Activated CD4-positive, alpha-beta T cell treated with anti-CD3 and anti-CD28 coated beads for 36 hours (primary cell): Measurements from ENCODE around the gene COTL1. TPM values are rescaled to one million over a fixed set of nuclear protein-coding genes. Genes with fewer than 3 reads are reported as not detected.

Experiments
- ATAC-seq: fragments of 200-7000 bp; cut with Tn5 transposase; one replicate; pipeline ENCODE4 v1.10.0; 2021; ENCODE audit warnings: mild to moderate bottlenecking, moderate library complexity
- CTCF ChIA-PET: fragments of 350-600 bp; sonication (Branson Sonifier 250); formaldehyde crosslinking; loops from one replicate; lab custom pipeline; 2021; ENCODE audit warnings: antibody characterized with exemption; lab: Charles Lee
- POLR2A ChIA-PET: fragments of 350-600 bp; sonication (Branson Sonifier 250); formaldehyde crosslinking; loops from one replicate; lab custom pipeline; 2021; ENCODE audit warnings: antibody characterized with exemption, inconsistent platforms; lab: Charles Lee
- DNase-seq: peaks from one replicate; pipeline ENCODE4 v3.0.0-alpha.2; 2020
- H3K27ac Mint-ChIP-seq: one replicate; pipeline ENCODE4 v1.8.0; 2021; ENCODE audit warnings: mixed read lengths
- H3K27me3 Mint-ChIP-seq: one replicate; pipeline ENCODE4 v1.8.0; 2021; ENCODE audit warnings: mixed read lengths
- H3K36me3 Mint-ChIP-seq: one replicate; pipeline ENCODE4 v1.8.0; 2021; ENCODE audit warnings: low read depth, mixed read lengths
- H3K4me1 Mint-ChIP-seq: one replicate; pipeline ENCODE4 v1.8.0; 2021; ENCODE audit warnings: mixed read lengths
- H3K4me3 Mint-ChIP-seq: one replicate; pipeline ENCODE4 v1.8.0; 2021; ENCODE audit warnings: mild to moderate bottlenecking, moderate library complexity, mixed read lengths
- H3K9me3 Mint-ChIP-seq: one replicate; pipeline ENCODE4 v1.8.0; 2021; ENCODE audit warnings: low read depth, mixed read lengths
- intact Hi-C, 2 experiments: fragments of 100-400 bp; cut with DNase I in 1 of 2; cut with micrococcal nuclease in 1 of 2; formaldehyde crosslinking; loops; one replicate each; pipeline versions ENCODE4 v1.14.2 to v1.15.1; 2022 to 2024; cut with DNase I, micrococcal nuclease
- total RNA-seq, 2 experiments: library from RNA; stranded (reverse); gene quantifications; one replicate each; pipeline ENCODE4 v1.2.3, GENCODE V29; 2021

COTL1 gene
- total RNA-seq, 2 experiments from 2014 or later, result 353 to 384 TPM

DNA sequence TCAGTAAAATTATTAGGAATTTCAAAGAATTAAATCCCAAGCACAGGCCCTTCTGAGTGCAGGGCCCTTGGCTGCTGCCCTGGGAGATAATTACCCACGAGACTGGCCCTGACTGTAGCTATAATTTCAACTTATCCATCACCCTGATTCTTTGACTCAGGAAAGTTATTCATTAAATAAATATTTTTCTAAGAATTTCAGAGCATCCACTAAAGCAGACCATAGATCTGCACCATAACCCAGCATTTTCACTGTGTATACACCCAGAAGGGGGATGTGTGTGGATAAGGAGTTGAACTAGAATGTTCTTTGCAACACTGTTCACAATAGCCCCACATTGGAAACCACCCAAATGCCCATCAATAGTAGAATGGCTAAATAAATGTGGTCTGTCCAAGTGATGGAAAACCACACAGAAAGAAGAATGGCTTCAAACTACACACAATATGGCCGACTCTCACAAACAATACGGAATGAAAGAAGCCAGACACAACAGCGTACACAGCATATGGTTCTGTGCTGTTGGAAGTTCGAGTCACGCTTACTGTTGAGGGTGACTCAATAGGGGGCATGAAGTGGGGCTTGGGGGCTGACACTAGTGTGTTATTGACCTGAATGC is 79.5 kb downstream of the COTL1 start:
- Mint-ChIP-seq H3K4me3 (no peak overlapping the region), H3K27ac (no peak overlapping the region), H3K9me3 (no peaks in the 10 kb centered on the region), H3K36me3 (no peaks in the 10 kb centered on the region), H3K27me3 (no peaks in the 10 kb centered on the region), H3K4me1 (no peaks in the 10 kb centered on the region)
- no peak for ATAC-seq
- no peak for DNase-seq
- ChIA-PET POLR2A (no interaction called here), CTCF (interaction anchor here (1.5 kb wide), 1 partner anchor 32 kb away, joined by 4 read pairs; no protein-coding TSS in a partner anchor)
- intact Hi-C loops, result no loop called here

DNA sequence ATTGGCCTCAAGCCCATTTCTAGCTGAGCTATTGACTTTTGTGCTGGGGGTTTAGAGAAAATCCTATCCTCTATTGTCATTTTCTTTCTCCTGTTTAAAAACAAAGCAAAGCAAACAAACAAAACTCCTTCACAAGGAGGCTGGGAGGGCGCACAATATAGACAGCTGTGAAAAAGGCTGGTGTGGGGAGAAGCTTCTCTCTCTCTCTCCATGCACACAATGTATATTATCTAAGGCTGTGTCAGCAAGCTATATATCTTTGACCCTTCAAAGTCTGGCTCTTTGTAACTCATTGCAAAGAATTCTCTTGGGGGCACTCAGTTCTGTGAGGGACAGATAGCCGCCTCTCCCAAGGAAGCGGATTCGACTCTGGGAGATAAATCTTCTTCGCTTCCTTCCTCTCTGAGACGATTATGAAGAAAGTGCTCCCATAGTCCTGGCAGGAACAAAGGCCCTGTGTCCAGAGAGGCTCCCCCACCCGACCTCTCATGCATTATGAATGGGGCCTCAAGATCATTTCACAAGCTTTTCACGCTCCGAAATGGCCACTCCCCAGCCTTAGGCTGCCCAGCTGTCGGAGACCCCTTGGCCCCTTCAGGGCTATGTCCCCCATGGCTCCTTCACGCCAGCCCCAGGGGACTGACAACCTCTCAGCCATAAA is 80.3 kb downstream of the COTL1 start:
- Mint-ChIP-seq H3K4me3 (no peak overlapping the region), H3K9me3 (no peaks in the 10 kb centered on the region), H3K27ac (no peak overlapping the region), H3K36me3 (no peaks in the 10 kb centered on the region), H3K27me3 (no peaks in the 10 kb centered on the region), H3K4me1 (no peaks in the 10 kb centered on the region)
- DNase-seq (no peak), ATAC-seq (no peak)
- CTCF ChIA-PET, result interaction anchor here (1.5 kb wide), 1 partner anchor 31 kb away, joined by 4 read pairs; no protein-coding TSS in a partner anchor
- intact Hi-C loops, result no loop called here
- POLR2A ChIA-PET, result no interaction called here

DNA sequence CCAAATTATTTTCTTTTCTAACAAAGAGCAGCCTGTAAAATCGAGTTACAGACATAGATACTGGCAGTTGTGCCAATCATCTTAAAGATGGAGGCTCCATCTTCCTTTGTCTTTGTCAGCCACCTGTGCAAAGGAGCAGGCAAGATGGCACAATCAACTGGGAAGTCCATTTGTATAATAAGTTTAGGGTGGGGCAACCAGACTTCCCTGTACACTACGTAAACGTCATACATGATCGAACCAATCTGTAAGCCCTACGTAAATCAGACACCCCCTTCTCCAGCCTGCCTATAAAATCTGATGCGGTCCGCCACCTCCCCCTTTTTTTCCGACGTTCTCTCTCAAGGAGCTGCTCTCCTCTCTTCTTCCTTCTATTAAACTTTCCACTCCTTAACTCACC is 82.0 kb downstream of the COTL1 start:
- Mint-ChIP-seq H3K27ac (no peak overlapping the region), H3K9me3 (no peaks in the 10 kb centered on the region), H3K4me3 (no peak overlapping the region), H3K4me1 (peaks cover 4% of the 10 kb centered on the region), H3K27me3 (no peaks in the 10 kb centered on the region), H3K36me3 (no peaks in the 10 kb centered on the region)
- no peak for ATAC-seq
- intact Hi-C loops, result no loop called here
- CTCF ChIA-PET, result no interaction called here
- POLR2A ChIA-PET, result no interaction called here
- no peak for DNase-seq

DNA sequence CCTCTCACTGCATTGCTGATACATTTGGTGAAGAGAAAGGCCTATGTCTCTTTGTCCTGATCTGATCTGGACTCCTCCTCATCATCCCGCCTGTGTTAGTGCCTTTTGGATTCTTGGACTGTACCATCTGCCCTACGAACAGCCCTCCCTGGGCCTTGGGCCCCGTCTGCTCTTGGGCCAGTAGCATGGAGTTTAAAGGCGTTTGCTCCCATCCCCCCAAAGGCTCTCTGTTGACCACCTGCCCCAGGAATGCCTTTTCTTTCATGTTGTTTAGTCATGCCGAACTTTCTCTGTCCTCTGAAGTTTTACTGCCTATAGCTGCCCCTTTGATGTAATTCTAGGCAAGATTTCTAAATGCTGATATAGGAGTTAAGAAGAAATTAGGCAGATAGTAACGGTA is 82.5 kb downstream of the COTL1 start:
- ChIA-PET CTCF (no interaction called here), POLR2A (no interaction called here)
- Mint-ChIP-seq H3K36me3 (no peaks in the 10 kb centered on the region), H3K4me1 (peaks cover 4% of the 10 kb centered on the region), H3K4me3 (no peak overlapping the region), H3K9me3 (no peaks in the 10 kb centered on the region), H3K27ac (no peak overlapping the region), H3K27me3 (no peaks in the 10 kb centered on the region)
- intact Hi-C loops, result no loop called here
- ATAC-seq (no peak), DNase-seq (no peak)

DNA sequence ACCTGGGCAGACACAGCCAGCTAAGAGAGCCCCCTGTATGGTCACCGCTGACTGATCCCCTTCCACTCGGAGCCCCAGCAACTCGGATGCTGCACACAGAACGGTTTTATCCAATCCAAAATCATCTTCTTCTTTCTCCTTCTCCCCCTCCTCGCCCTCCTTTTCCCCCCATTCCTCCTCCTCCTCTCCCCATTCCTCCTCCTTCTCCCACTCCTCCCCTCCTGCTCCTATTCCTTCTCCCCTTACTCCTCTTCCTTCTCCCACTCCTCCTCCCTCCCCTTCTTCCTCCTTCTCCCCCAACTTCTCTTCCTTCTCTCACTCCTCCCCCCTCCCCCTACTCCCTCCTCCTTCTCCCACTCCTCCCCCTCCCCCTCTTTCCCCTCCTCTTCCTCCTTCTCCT is 83.1 kb downstream of the COTL1 start:
- DNase-seq, result no peak
- CTCF ChIA-PET, result no interaction called here
- no peak overlapping the region for H3K4me3 Mint-ChIP-seq
- peaks cover 4% of the 10 kb centered on the region for H3K9me3 Mint-ChIP-seq
- H3K27me3 Mint-ChIP-seq, result no peaks in the 10 kb centered on the region
- no peaks in the 10 kb centered on the region for H3K36me3 Mint-ChIP-seq
- POLR2A ChIA-PET, result no interaction called here
- intact Hi-C loops, result no loop called here
- no peak for ATAC-seq
- peaks cover 4% of the 10 kb centered on the region for H3K4me1 Mint-ChIP-seq
- no peak overlapping the region for H3K27ac Mint-ChIP-seq

DNA sequence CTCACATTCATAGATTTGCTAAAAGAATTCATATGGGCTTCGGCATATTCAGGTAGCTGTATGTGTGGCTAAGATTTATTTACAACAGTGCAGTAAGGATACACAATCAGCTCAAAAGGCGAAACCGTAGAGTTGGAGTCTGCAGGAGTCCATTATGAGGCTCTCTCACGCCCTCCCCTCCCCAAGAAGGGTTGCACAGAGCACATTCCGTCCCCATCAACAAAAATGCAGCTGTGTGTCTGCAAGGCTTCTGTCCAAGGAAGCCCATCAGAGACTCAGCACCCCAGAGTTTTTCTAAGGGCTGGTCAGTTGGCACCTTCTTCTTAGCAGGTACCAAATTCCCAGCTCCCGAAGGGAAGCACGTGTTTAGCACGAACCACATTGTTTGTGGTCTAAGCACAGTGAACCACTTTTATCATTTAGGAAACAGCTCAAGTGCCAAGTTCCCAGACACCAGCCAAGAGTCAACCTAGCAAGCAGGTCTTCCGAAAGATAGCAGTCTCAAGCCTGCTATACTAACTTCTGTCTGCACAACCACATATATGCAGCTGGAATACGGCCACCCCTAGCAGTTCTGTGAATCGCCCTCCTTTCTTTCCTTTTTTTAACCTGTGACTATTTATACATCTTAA is 84.9 kb downstream of the COTL1 start:
- Mint-ChIP-seq H3K36me3 (no peaks in the 10 kb centered on the region), H3K27ac (no peak overlapping the region), H3K4me1 (peaks cover 4% of the 10 kb centered on the region), H3K4me3 (no peak overlapping the region), H3K9me3 (peaks cover 9% of the 10 kb centered on the region), H3K27me3 (no peaks in the 10 kb centered on the region)
- CTCF ChIA-PET, result interaction anchor here (0.9 to 1.5 kb wide), 4 partner anchors 19 to 205 kb away, joined by 3 to 5 read pairs (median 4); no protein-coding TSS in a partner anchor
- POLR2A ChIA-PET, result no interaction called here
- no peak for DNase-seq
- no peak for ATAC-seq
- intact Hi-C loops, result no loop called here

DNA sequence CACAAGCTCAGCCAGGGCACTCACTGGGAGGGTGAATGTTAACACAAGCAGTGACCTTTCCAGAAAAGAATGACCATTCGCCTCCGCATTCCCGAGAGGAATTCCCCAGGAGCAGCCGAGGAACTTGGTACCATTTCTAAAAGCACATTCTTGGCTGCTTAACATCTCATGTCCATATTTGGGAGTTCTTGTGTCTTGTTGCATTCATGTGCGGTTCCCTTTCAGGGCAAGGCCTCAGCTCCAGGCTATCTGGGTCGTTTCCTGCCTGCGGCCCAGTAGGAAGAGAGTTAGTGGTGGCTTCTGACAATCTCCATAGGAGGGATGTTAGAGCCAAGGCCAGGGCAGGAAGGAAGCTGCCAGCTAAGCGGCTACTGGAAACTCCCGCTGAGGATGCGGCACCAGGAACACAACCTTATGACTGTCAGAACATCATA is 85.6 kb downstream of the COTL1 start:
- POLR2A ChIA-PET, result no interaction called here
- Mint-ChIP-seq H3K9me3 (peaks cover 9% of the 10 kb centered on the region), H3K4me3 (no peak overlapping the region), H3K4me1 (peaks cover 4% of the 10 kb centered on the region), H3K27ac (no peak overlapping the region), H3K27me3 (no peaks in the 10 kb centered on the region), H3K36me3 (no peaks in the 10 kb centered on the region)
- ATAC-seq, result no peak
- CTCF ChIA-PET, result interaction anchor here (0.7 to 1.5 kb wide), 5 partner anchors 19 to 206 kb away, joined by 3 to 5 read pairs (median 4); no protein-coding TSS in a partner anchor
- no peak for DNase-seq
- intact Hi-C loops, result no loop called here

DNA sequence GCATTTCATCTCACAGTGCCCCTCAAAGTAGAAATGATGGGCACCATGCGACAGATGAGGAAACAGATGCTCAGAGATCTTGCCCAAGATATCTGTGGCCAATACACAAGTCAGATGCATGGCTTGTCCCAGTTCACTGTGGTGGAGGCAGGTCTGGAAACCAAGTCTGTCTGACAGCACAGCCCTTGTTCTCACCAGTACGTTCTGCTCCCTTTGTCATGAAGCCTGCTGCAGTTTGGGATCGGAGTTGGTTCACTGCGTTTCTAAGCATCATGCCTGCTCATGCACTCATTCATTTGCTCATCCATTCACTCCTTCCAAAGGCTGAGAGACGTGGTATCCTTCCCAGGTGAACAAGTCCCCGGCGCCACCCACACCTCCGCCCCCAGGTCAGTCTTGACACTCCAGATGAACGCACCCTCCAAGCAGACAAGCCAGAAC is 86.2 kb downstream of the COTL1 start:
- H3K36me3 Mint-ChIP-seq, result no peaks in the 10 kb centered on the region
- peaks cover 9% of the 10 kb centered on the region for H3K9me3 Mint-ChIP-seq
- ATAC-seq (no peak), DNase-seq (no peak)
- no peak overlapping the region for H3K27ac Mint-ChIP-seq
- ChIA-PET CTCF (interaction anchor here (0.7 kb wide), 1 partner anchor 48 kb away, joined by 3 read pairs; no protein-coding TSS in a partner anchor), POLR2A (no interaction called here)
- no peaks in the 10 kb centered on the region for H3K27me3 Mint-ChIP-seq
- peaks cover 4% of the 10 kb centered on the region for H3K4me1 Mint-ChIP-seq
- H3K4me3 Mint-ChIP-seq, result no peak overlapping the region
- intact Hi-C loops, result no loop called here

DNA sequence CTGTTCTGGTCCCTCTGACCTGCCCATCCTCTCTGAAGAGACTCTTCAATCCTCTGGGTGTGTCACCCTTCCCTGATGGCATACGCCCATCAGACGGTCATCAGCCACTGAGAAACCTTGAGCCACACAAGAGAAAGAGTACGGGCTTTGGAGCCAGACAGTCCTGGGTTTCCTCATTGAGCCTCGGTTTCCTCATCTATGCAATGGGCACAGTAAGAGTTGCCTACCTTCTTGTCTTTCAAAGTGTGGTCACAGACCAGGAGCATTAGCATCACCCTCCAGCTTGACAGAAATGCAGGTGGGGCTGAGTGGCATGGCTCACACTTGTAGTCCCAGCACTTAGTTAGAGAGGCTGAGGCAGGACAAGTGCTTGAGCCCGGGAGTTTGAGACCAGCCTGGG is 87.3 kb downstream of the COTL1 start:
- H3K27me3 Mint-ChIP-seq, result no peaks in the 10 kb centered on the region
- peaks cover 9% of the 10 kb centered on the region for H3K9me3 Mint-ChIP-seq
- ATAC-seq (no peak), DNase-seq (no peak)
- no peak overlapping the region for H3K4me3 Mint-ChIP-seq
- H3K27ac Mint-ChIP-seq, result no peak overlapping the region
- no peaks in the 10 kb centered on the region for H3K36me3 Mint-ChIP-seq
- CTCF ChIA-PET, result interaction anchor here (0.6 to 1.7 kb wide), 2 partner anchors 92 to 398 kb away, joined by 3 to 4 read pairs; no protein-coding TSS in a partner anchor
- H3K4me1 Mint-ChIP-seq, result peaks cover 4% of the 10 kb centered on the region
- intact Hi-C loops, result no loop called here
- POLR2A ChIA-PET, result no interaction called here

DNA sequence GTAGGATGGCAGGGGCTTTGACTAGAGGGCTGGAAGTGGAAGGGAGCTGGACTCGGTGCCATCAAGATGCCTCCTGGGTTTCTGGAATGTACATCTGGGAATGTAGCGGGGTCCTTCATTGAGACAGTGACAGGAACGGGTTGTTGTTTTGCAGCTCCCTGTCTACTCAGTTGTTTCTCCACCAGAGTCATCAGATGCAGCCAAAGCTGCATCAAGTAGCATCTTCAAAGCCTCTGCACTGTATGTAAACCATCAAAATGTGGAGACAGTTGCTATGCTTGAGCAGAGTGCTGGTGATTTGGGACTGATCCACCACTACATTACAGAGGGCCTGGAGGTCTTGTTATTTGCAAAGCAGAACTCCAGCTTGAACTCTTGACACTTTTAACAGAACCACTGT is 88.3 kb downstream of the COTL1 start:
- POLR2A ChIA-PET, result no interaction called here
- peaks cover 4% of the 10 kb centered on the region for H3K4me1 Mint-ChIP-seq
- no peak overlapping the region for H3K27ac Mint-ChIP-seq
- CTCF ChIA-PET, result interaction anchor here (1.7 kb wide), 1 partner anchor 93 kb away, joined by 4 read pairs; no protein-coding TSS in a partner anchor
- ATAC-seq (no peak), DNase-seq (no peak)
- intact Hi-C loops, result no loop called here
- H3K36me3 Mint-ChIP-seq, result no peaks in the 10 kb centered on the region
- H3K27me3 Mint-ChIP-seq, result no peaks in the 10 kb centered on the region
- no peak overlapping the region for H3K4me3 Mint-ChIP-seq
- peaks cover 9% of the 10 kb centered on the region for H3K9me3 Mint-ChIP-seq

DNA sequence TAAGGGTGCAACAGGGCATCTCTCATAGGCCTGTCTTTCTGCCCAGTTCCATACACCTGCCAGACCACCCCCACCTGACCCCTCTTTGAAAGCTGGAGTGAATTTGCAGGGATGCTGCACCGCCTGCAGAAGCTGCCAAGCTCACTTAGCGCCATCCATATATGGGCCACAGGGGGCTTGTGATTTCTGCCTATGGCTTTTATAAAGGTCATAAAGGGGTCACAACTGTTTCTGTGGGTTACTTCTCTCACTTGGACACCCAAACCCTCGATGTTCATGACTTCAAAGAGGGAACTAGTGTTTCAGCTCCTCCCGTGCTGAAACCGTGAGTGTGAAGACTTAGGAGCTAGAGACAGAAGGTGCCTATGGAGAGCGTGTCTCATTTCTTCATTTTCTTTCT is 89.6 kb downstream of the COTL1 start:
- intact Hi-C loops, result no loop called here
- ATAC-seq (no peak), DNase-seq (no peak)
- ChIA-PET CTCF (interaction anchor here (0.7 to 1.0 kb wide), 2 partner anchors 12 to 72 kb away, joined by 3 read pairs; no protein-coding TSS in a partner anchor), POLR2A (no interaction called here)
- Mint-ChIP-seq H3K36me3 (no peaks in the 10 kb centered on the region), H3K4me3 (no peak overlapping the region), H3K27ac (no peak overlapping the region), H3K27me3 (no peaks in the 10 kb centered on the region), H3K9me3 (peaks cover 9% of the 10 kb centered on the region), H3K4me1 (peaks cover 4% of the 10 kb centered on the region)
